SJSA1 (cell line): Measurements from ENCODE around the gene MYO1D. TPM values are rescaled to one million over a fixed set of nuclear protein-coding genes. Genes with fewer than 3 reads are reported as not detected.

Source experiments
- DNase-seq, 2 experiments: peaks; one replicate each; pipeline ENCODE4 v3.0.0-alpha.2; 2015 to 2020; ENCODE audit warnings: low spot score in 2 of 2, low read depth in 1 of 2
- H3K27ac ChIP-seq: fragments of 250-450 bp; sonication (Bioruptor Pico); 2 replicates; pipeline ENCODE4 v1.5.1; 2020; ENCODE audit warnings: mild to moderate bottlenecking, moderate library complexity
- H3K27me3 ChIP-seq: fragments of 250-450 bp; sonication (Bioruptor Pico); replicated peaks from 2 replicates; pipeline ENCODE4 v1.5.1; 2020; ENCODE audit warnings: mild to moderate bottlenecking, moderate library complexity
- H3K36me3 ChIP-seq: fragments of 250-450 bp; sonication (Bioruptor Pico); 2 replicates; pipeline ENCODE4 v1.5.1; 2020; ENCODE audit warnings: mild to moderate bottlenecking
- H3K4me1 ChIP-seq: fragments of 250-450 bp; sonication (Bioruptor Pico); replicated peaks from 2 replicates; pipeline ENCODE4 v1.6.1; 2021; ENCODE audit warnings: mild to moderate bottlenecking
- H3K4me3 ChIP-seq: fragments of 250-450 bp; sonication (Bioruptor Pico); 2 replicates; pipeline ENCODE4 v1.5.1; 2020; ENCODE audit warnings: mild to moderate bottlenecking
- H3K9me3 ChIP-seq: fragments of 250-450 bp; sonication (Bioruptor Pico); replicated peaks from 2 replicates; pipeline ENCODE4 v1.5.1; 2020; ENCODE audit warnings: mild to moderate bottlenecking
- total RNA-seq: library from RNA; depleted of rRNA; stranded (reverse); fragments of >200 nt; shearing (Covaris generic); gene quantifications from 2 replicates; pipeline ENCODE4 v1.2.3, GENCODE V29; 2014

The MYO1D gene
- total RNA-seq, 1 experiment from 2014 or later = 1.1 TPM

DNA sequence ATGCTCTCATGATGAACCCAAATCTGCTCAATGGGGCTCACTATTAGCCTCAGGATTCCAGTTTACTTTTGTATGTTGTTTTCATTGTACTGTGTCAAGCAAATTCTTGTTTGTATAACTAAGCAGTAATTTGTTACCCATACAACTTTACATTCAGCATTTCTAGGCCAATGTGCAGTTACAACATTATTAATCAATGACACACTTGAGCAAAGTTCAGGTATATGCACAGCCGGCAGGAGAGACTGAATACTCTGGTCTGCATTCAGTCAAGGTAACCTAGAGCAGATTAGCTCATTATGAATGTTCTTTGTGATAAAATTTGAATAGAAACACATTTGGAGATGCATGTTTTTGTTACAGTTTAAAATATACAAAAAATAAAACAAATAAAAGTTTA lies 2.2 kb upstream of the MYO1D start:
- H3K36me3 ChIP-seq = no peaks in the 10 kb centered on the region; the same call in 1 of the 2 replicates
- H3K9me3 ChIP-seq = no peaks in the 10 kb centered on the region
- no peak for DNase-seq
- peaks cover 24% of the 10 kb centered on the region for H3K27me3 ChIP-seq
- peaks cover 16% of the 10 kb centered on the region for H3K4me1 ChIP-seq
- no peak overlapping the region for H3K4me3 ChIP-seq
- no peak overlapping the region for H3K27ac ChIP-seq

- Histone ChIP-seq H3K27ac (no peak overlapping the region), H3K4me3 (no peak overlapping the region), H3K4me1 (peaks cover 16% of the 10 kb centered on the region), H3K9me3 (no peaks in the 10 kb centered on the region), H3K27me3 (peaks cover 24% of the 10 kb centered on the region), H3K36me3 (no peaks in the 10 kb centered on the region; the same call in 1 of the 2 replicates)
- DNase-seq = no peak
These were observed 1.3 kb upstream of the MYO1D start for GRCh38 chr17:32878211-32878610.

DNA sequence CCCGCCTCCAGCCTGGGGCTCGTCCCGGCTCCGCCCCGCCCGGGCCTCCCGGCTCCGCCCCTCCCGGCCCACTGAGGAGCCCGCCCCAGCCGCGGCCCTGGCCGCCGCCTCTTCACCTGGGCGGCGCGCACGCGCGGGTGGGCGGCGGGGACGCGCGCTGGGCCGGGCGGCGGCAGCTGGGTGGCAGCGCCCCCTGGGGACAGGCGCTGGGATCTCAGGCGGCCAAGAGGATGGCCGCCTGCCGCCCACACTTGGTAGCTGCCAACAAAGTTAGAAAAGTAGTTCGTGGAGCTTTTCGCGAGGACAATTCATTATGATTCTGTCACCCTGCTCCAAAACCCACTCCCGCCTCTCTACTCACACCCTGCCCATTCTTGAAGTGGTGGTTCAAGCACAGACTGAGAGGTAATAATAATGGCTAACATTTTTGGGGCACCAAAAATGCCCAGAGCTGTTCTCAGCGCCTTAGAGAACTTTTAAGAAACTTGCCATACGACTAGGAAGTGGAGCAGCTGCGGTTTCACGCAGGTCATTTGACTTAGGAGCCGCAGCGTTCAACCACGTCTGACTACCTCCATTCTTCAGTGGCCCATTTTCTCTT lies 340 bp upstream of the MYO1D start:
- no peaks in the 10 kb centered on the region; the same call in 1 of the 2 replicates for H3K36me3 ChIP-seq
- H3K27ac ChIP-seq = no peak overlapping the region
- peak; percentile 65 to 86 for DNase-seq
- H3K4me1 ChIP-seq = peaks cover 16% of the 10 kb centered on the region
- peak overlapping the region; percentile 73 for H3K4me3 ChIP-seq
- H3K27me3 ChIP-seq = peaks cover 24% of the 10 kb centered on the region
- no peaks in the 10 kb centered on the region for H3K9me3 ChIP-seq

GRCh38 chr17:32875923-32876416 lies 954 bp downstream of the MYO1D start:
- Histone ChIP-seq H3K36me3 (no peaks in the 10 kb centered on the region; the same call in 1 of the 2 replicates), H3K4me3 (peak overlapping the region; percentile 73), H3K27me3 (peaks cover 24% of the 10 kb centered on the region), H3K4me1 (peaks cover 16% of the 10 kb centered on the region), H3K9me3 (no peaks in the 10 kb centered on the region), H3K27ac (no peak overlapping the region)
- DNase-seq = peak in 1 of 2 experiments; percentile 1

DNA sequence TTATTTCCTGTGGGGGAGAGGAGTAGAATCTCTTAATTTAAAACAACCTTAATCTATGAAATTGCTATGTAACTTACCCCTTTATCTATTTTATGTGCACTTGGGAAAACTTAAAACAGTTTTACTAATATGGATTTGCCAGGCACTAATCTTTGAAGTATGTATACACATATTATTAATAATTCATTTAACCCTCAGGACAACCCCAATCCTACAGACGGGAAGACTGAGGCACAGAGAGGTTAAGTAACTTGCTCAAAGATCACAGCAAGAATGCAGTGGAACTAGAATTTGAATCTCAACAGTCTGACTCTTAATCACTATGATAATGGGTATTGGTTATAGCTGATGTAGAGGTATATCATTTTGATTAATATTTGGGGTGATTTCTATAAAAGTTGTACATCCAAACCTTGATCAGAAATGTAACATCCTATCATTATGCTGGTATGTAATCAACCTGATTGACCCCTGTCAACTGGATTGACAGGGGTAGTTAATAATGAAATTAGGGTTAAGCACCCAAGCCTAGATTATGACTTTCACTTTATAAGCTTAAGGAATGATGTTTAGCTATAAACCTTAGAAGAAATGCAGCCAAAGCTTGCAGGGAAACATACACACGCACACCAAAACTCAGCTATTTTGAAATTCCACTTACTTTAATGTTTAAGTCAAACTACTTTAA lies 1.6 kb downstream of the MYO1D start:
- DNase-seq = no peak
- Histone ChIP-seq H3K36me3 (no peaks in the 10 kb centered on the region; the same call in 1 of the 2 replicates), H3K9me3 (no peaks in the 10 kb centered on the region), H3K27ac (no peak overlapping the region), H3K27me3 (peaks cover 24% of the 10 kb centered on the region), H3K4me1 (peaks cover 16% of the 10 kb centered on the region), H3K4me3 (no peak overlapping the region)

DNA sequence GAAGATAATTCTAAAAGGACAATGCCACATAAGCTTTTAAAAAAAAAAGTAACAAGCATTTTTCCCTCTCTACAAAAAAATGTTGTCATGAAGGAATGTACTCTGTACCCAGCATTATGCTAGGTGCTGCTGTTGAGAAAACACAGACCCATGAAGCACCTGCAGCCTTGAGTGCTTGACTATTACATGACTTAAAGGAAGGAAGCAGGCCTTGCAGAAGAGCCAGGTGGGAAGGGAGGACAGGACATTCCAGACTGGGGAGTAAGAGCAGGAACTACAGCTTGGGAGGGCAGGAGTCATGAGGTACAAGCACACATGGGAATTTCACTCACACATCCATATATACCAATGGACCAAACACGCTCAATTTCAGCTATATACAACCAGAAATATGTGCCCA lies 3.8 kb downstream of the MYO1D start:
- Histone ChIP-seq H3K27ac (no peak overlapping the region), H3K9me3 (no peaks in the 10 kb centered on the region), H3K4me1 (peaks cover 16% of the 10 kb centered on the region), H3K4me3 (no peak overlapping the region), H3K27me3 (peaks cover 20% of the 10 kb centered on the region), H3K36me3 (no peaks in the 10 kb centered on the region; the same call in 1 of the 2 replicates)
- DNase-seq = no peak

DNA sequence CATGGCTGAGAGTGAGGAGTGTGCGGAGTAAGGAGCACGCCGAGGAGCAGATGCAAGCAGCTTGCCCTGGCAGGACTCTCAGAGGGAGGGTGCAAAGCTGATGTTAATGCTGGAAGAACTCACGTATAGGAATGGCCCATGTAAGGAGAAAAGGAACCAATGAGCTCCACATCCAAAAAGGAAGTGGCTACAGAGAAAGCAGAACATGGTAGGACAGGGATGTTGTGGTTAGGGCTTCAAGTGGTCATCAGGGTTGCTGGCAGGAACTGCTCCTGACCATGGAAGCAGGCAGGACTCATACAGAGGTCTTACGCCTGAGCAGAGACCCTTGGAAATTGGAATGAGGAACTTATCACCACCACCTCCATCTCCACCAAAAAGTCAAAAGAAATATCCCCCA lies 5.2 kb downstream of the MYO1D start:
- H3K27ac ChIP-seq = no peak overlapping the region
- H3K36me3 ChIP-seq = no peaks in the 10 kb centered on the region; the same call in 1 of the 2 replicates
- H3K9me3 ChIP-seq = no peaks in the 10 kb centered on the region
- DNase-seq = no peak
- H3K27me3 ChIP-seq = peaks cover 20% of the 10 kb centered on the region
- peaks cover 6% of the 10 kb centered on the region for H3K4me1 ChIP-seq
- no peak overlapping the region for H3K4me3 ChIP-seq

DNA sequence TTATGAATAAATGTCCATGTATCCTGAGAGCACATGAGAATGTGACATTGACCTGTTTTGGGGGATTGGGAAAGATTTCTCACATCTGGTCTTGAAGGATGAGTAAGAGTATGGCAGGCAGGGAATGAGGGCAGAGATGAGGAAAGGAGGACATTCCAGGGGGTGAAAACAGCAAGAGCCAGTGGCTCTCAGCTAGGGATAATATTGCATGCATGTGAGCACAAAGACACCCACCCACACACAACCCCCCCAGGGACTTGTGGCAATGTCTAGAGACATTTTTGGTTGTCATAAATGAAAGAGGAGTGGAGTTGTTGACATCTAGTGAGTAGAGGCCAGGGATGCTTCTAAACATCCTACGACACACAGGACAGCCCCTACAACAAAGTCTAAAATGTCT lies 6.0 kb downstream of the MYO1D start:
- H3K27ac ChIP-seq = no peak overlapping the region
- no peak for DNase-seq

GRCh38 chr17:32870027-32870670 lies 6.8 kb downstream of the MYO1D start:
- peaks cover 4% of the 10 kb centered on the region for H3K27me3 ChIP-seq
- no peak for DNase-seq
- no peaks in the 10 kb centered on the region for H3K9me3 ChIP-seq
- H3K4me3 ChIP-seq = no peak overlapping the region
- no peaks in the 10 kb centered on the region for H3K36me3 ChIP-seq
- no peak overlapping the region for H3K27ac ChIP-seq
- H3K4me1 ChIP-seq = no peaks in the 10 kb centered on the region

More for the DNA sequence above, 6.0 kb downstream of the MYO1D start:
- no peaks in the 10 kb centered on the region for H3K36me3 ChIP-seq
- peaks cover 12% of the 10 kb centered on the region for H3K27me3 ChIP-seq
- no peaks in the 10 kb centered on the region; the same call in 1 of the 2 replicates for H3K4me1 ChIP-seq
- no peaks in the 10 kb centered on the region for H3K9me3 ChIP-seq
- H3K4me3 ChIP-seq = no peak overlapping the region

DNA sequence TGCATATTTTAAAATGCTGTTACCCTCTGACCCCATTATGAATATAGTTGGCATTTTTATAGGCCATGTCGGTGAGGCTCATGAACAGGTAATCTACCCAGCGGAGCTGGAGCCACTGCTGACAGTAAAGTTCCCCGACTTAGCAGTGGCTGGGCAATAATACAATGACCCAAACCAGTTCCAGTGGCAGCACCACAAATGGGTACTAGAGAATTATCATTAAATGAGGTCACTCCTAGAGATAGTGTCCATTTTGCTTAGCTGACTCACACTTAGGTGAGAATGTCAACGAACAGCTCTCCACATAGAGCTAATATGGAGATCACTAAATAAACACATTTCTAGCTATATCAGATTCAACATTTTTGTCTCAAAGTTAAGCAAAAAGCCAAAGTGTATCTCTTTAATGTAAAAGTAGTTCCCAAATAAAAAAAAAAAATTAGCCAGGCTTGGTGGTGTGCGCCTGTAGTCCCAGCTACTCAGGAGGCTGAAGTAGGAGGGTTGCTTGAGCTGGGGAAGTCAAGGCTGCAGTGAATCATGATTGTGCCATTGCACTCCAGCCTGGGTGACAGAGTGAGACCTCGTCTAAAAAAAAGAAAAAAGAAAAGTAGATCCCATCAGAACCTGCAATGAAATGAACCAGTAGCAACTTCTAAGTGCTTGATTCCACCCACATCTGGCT lies 7.4 kb downstream of the MYO1D start:
- Histone ChIP-seq H3K27me3 (no peaks in the 10 kb centered on the region; the same call in 1 of the 2 replicates), H3K4me3 (no peak overlapping the region), H3K4me1 (no peaks in the 10 kb centered on the region), H3K27ac (no peak overlapping the region), H3K36me3 (no peaks in the 10 kb centered on the region), H3K9me3 (no peaks in the 10 kb centered on the region)
- no peak for DNase-seq

DNA sequence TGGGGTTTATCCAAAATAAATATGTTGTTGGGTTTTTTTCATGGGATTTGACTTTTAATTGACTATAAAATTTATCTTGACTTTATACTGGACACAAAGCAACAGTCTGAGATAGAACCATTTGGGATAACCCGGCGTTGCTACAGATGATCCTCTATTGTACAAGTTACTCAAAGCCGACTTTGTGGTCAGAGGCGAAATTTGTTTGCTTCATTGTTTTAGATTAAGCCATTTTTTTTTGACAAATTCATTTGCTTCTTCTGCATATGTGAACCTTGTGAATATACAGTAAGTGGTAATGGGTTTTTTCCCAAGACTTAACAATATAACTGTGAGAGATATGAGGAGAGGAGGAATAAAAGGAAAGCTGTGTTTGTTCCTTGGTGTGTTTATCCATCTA lies 11.8 kb downstream of the MYO1D start:
- H3K27me3 ChIP-seq = 0 out of 2 replicates have a peak, but pooled peaks cover 3% of the 10 kb centered on the region
- no peaks in the 10 kb centered on the region for H3K36me3 ChIP-seq
- no peaks in the 10 kb centered on the region for H3K9me3 ChIP-seq
- no peak for DNase-seq
- H3K27ac ChIP-seq = no peak overlapping the region
- H3K4me1 ChIP-seq = no peaks in the 10 kb centered on the region
- no peak overlapping the region for H3K4me3 ChIP-seq

DNA sequence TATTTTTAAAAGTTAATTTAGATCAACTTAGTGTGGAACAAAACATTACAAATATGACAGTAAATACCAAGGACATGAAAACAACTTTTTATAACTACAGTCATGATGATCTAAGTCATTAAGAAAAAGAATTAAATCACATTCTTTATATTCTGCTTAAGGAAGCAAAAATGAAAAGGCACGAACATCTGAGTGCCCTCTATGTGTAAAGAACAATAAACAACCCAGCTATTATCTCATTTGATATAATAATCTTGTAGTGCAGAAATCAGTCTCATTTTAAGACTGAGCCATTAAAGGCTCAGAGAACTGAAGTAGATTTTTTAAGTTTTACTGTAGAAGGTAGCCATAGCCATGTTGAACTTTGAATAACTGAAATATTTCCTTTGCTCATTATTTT lies 13.4 kb downstream of the MYO1D start:
- H3K27me3 ChIP-seq = 0 out of 2 replicates have a peak, but pooled peaks cover 3% of the 10 kb centered on the region
- no peaks in the 10 kb centered on the region for H3K4me1 ChIP-seq
- DNase-seq = no peak
- H3K9me3 ChIP-seq = no peaks in the 10 kb centered on the region
- H3K27ac ChIP-seq = no peak overlapping the region
- no peaks in the 10 kb centered on the region for H3K36me3 ChIP-seq
- no peak overlapping the region for H3K4me3 ChIP-seq

DNA sequence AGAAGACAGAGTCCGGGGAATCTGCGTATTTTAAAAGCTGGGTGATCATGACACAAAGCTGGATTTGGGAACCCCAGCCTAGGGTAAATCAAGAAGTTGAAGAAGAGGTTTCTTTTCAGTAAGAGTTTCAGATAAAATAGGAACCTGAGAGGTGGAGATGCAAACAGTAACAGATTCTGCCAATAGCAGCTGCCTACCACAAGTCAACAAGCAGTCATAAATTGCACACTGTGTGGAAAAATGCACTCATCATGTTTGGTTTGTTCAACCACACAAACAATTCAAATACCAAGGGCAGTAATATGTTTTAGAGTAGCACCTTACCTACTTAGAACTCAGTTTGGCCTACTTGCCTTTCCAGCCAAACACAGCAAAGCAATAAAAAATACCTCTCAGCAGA lies 14.0 kb downstream of the MYO1D start:
- Histone ChIP-seq H3K9me3 (no peaks in the 10 kb centered on the region), H3K4me1 (no peaks in the 10 kb centered on the region), H3K27ac (no peak overlapping the region), H3K27me3 (peaks cover 3% of the 10 kb centered on the region; the same call in 1 of the 2 replicates), H3K4me3 (no peak overlapping the region), H3K36me3 (no peaks in the 10 kb centered on the region)
- DNase-seq = no peak
